Keratinocyte (primary cell): ENCODE measurements around the gene NEGR1. TPM values are rescaled to one million over a fixed set of nuclear protein-coding genes. Genes with fewer than 3 reads are reported as not detected.

Source experiments
- DNase-seq: peaks from one replicate; pipeline ENCODE4 v3.0.0-alpha.2; 2011; ENCODE audit warnings: low read depth, missing footprints, low spot score
- FAIRE-seq: peaks from 2 replicates; lab custom pipeline; 2011; peaks lifted over from hg19 to GRCh38; lab: Jason Lieb, UNC
- H2AFZ ChIP-seq: 2 replicates; pipeline ENCODE4 v1.6.0; 2012; ENCODE audit warnings: low read length, control low read depth, inconsistent platforms; ENCODE audit not compliant: control insufficient read depth
- H3K27ac ChIP-seq: 2 replicates; pipeline ENCODE4 v1.5.1; 2011; ENCODE audit warnings: low read length; ENCODE audit not compliant: control insufficient read depth, insufficient read depth
- H3K27me3 ChIP-seq: 3 replicates; pipeline ENCODE4 v1.6.0; 2011; ENCODE audit warnings: low read length; ENCODE audit not compliant: control insufficient read depth, insufficient read depth; ENCODE audit errors: extremely low read depth
- H3K36me3 ChIP-seq, 2 experiments: 2 replicates in 1 of 2; 3 replicates in 1 of 2; pipeline ENCODE4 v1.5.1; 2011; ENCODE audit warnings: low read length in 2 of 2, mild to moderate bottlenecking in 1 of 2; ENCODE audit not compliant: control insufficient read depth in 2 of 2, insufficient read depth in 2 of 2; ENCODE audit errors: extremely low read depth in 1 of 2
- H3K4me1 ChIP-seq: 3 replicates; pipeline ENCODE4 v1.5.1; 2011; ENCODE audit warnings: low read length; ENCODE audit not compliant: control insufficient read depth, insufficient read depth; ENCODE audit errors: extremely low read depth
- H3K4me2 ChIP-seq: 3 replicates; pipeline ENCODE4 v1.6.0; 2011; ENCODE audit warnings: low read depth, low read length; ENCODE audit not compliant: control insufficient read depth, insufficient read depth; ENCODE audit errors: extremely low read depth
- H3K4me3 ChIP-seq, 3 experiments: fragments of 200-600 bp in 1 of 3; sonication (generic) in 1 of 3; 2 replicates in 2 of 3; 3 replicates in 1 of 3; pipeline ENCODE4 v1.5.1; 2011 to 2016; ENCODE audit warnings: low read length in 3 of 3, mild to moderate bottlenecking in 3 of 3, control low read depth in 2 of 3, inconsistent platforms in 1 of 3, low read depth in 1 of 3, mixed read lengths in 1 of 3, mixed run types in 1 of 3, moderate library complexity in 1 of 3; ENCODE audit not compliant: control insufficient read depth in 2 of 3, insufficient read depth in 2 of 3; ENCODE audit errors: extremely low read depth in 1 of 3
- H3K79me2 ChIP-seq: 2 replicates; pipeline ENCODE4 v1.6.0; 2012; ENCODE audit warnings: low read length; ENCODE audit not compliant: control insufficient read depth, insufficient read depth
- H3K9ac ChIP-seq: 3 replicates; pipeline ENCODE4 v1.6.0; 2011; ENCODE audit warnings: low read length; ENCODE audit not compliant: control insufficient read depth, insufficient read depth; ENCODE audit errors: extremely low read depth
- H3K9me1 ChIP-seq: 3 replicates; pipeline ENCODE4 v1.6.0; 2011; ENCODE audit warnings: low read length; ENCODE audit not compliant: control insufficient read depth, insufficient read depth; ENCODE audit errors: extremely low read depth
- H3K9me3 ChIP-seq: 2 replicates; pipeline ENCODE4 v1.5.1; 2012; ENCODE audit warnings: low read depth, low read length; ENCODE audit not compliant: control insufficient read depth
- H4K20me1 ChIP-seq: 3 replicates; pipeline ENCODE4 v1.6.0; 2011; ENCODE audit warnings: low read length; ENCODE audit not compliant: control insufficient read depth, insufficient read depth; ENCODE audit errors: extremely low read depth
- CTCF ChIP-seq, 3 experiments: IDR thresholded peaks in 1 of 3; conservative IDR thresholded peaks in 1 of 3; optimal IDR thresholded peaks in 1 of 3; 2 replicates in 2 of 3; 3 replicates in 1 of 3; pipeline versions ENCODE3 to v1.5.1; 2011; ENCODE audit warnings: low read length in 3 of 3, mild to moderate bottlenecking in 3 of 3, moderate library complexity in 2 of 3, control low read depth in 1 of 3, inconsistent platforms in 1 of 3; ENCODE audit not compliant: insufficient read depth in 2 of 3; ENCODE audit errors: extremely low read depth in 1 of 3
- EZH2 ChIP-seq: IDR thresholded peaks from one replicate; pipeline ENCODE4 v1.6.1; 2012; ENCODE audit warnings: inconsistent platforms, mild to moderate bottlenecking, low read length, moderate library complexity
- dilution Hi-C: fragments of 300-500 bp; cut with MboI; formaldehyde crosslinking; loops from one replicate; pipeline ENCODE4 v1.7.0; 2020; ENCODE audit warnings: low sequenced_read_pairs; ENCODE audit not compliant: extremely low pct_ligation_motif_present
- polyA plus RNA-seq, 5 experiments: library from polyadenylated mRNA; depleted of rRNA in 3 of 5; stranded (reverse) in 3 of 5; stranded (forward) in 1 of 5; unstranded in 1 of 5; fragments of >200 nt; gene quantifications; 1 replicate in 1 of 5; 2 replicates in 3 of 5; 3 replicates in 1 of 5; pipeline versions ENCODE4 v1.2.1 to v1.2.3, GENCODE V29; 2011 to 2012; ENCODE audit warnings: missing spikeins in 2 of 5, low read depth in 1 of 5, low replicate concordance in 1 of 5

NEGR1 gene
- polyA plus RNA-seq, 1 donor (not counting 4 experiments of a cell fraction or from before 2014, with no cell fraction given), result 1.6 TPM

- DNase-seq (no peak), FAIRE-seq (no peak)
- TF ChIP-seq EZH2 (no peak), CTCF (optimal IDR thresholded peaks at IDR 0.05 in 1 of 3, IDR thresholded peaks at IDR 0.05 in 1 of 3, conservative IDR thresholded peaks at IDR 0.05 in 1 of 3; ENCODE audit: extremely low read depth in 1 of 3, insufficient read depth in 2 of 3, low read length in 3 of 3) (no peak)
- H3K9me3 ChIP-seq, result no peaks in the 10 kb centered on the region
- dilution Hi-C loops, result no loop called here
- H3K9ac ChIP-seq, result no peak overlapping the region
- H3K27ac ChIP-seq, result no peak overlapping the region
- no peaks in the 10 kb centered on the region for H3K36me3 ChIP-seq
- H3K27me3 ChIP-seq, result no peaks in the 10 kb centered on the region
- no peak overlapping the region for H3K4me2 ChIP-seq
- H3K79me2 ChIP-seq, result no peaks in the 10 kb centered on the region
- H2AFZ ChIP-seq, result no peak overlapping the region
- H3K4me3 ChIP-seq, result no peak overlapping the region
- H3K4me1 ChIP-seq, result no peaks in the 10 kb centered on the region
- no peaks in the 10 kb centered on the region for H4K20me1 ChIP-seq
- no peaks in the 10 kb centered on the region for H3K9me1 ChIP-seq
These were observed 515.6 kb downstream of the NEGR1 start for GRCh38 chr1:71766748-71767147.

GRCh38 chr1:71762514-71763255 is 519.7 kb downstream of the NEGR1 start:
- Histone ChIP-seq H3K4me1 (no peaks in the 10 kb centered on the region), H3K9me3 (no peaks in the 10 kb centered on the region), H4K20me1 (no peaks in the 10 kb centered on the region), H3K27ac (no peak overlapping the region), H2AFZ (no peak overlapping the region), H3K9ac (no peak overlapping the region), H3K4me3 (no peak overlapping the region), H3K79me2 (no peaks in the 10 kb centered on the region), H3K4me2 (no peak overlapping the region), H3K27me3 (no peaks in the 10 kb centered on the region), H3K36me3 (no peaks in the 10 kb centered on the region), H3K9me1 (no peaks in the 10 kb centered on the region)
- TF ChIP-seq CTCF (optimal IDR thresholded peaks at IDR 0.05 in 1 of 3, IDR thresholded peaks at IDR 0.05 in 1 of 3, conservative IDR thresholded peaks at IDR 0.05 in 1 of 3; ENCODE audit: extremely low read depth in 1 of 3, insufficient read depth in 2 of 3, low read length in 3 of 3), result no peak
- no peak for TF ChIP-seq EZH2
- FAIRE-seq, result no peak
- dilution Hi-C loops, result no loop called here
- DNase-seq, result no peak
